NT2/D1 (cell line): Measurements from ENCODE around the gene PCSK4.

ENCODE experiments used
- DNase-seq: peaks from one replicate; pipeline ENCODE4 v3.0.0-alpha.2; 2011; ENCODE audit warnings: low read depth, low spot score
- H3K27me3 ChIP-seq: 2 replicates; pipeline ENCODE4 v1.6.0; 2011; ENCODE audit warnings: mild to moderate bottlenecking; ENCODE audit not compliant: insufficient read length, insufficient read depth
- H3K36me3 ChIP-seq: 2 replicates; pipeline ENCODE4 v1.6.1; 2011; ENCODE audit warnings: mild to moderate bottlenecking, low read length, mixed read lengths; ENCODE audit not compliant: insufficient read depth, insufficient read length
- H3K4me1 ChIP-seq: 2 replicates; pipeline ENCODE4 v1.5.1; 2011; ENCODE audit not compliant: insufficient read depth, insufficient read length
- H3K4me3 ChIP-seq: 2 replicates; pipeline ENCODE4 v1.5.1; 2011; ENCODE audit warnings: low read depth; ENCODE audit not compliant: insufficient read length
- H3K9ac ChIP-seq: 2 replicates; pipeline ENCODE4 v1.6.0; 2011; ENCODE audit warnings: low read depth; ENCODE audit not compliant: insufficient read length
- H3K9me3 ChIP-seq: 2 replicates; pipeline ENCODE4 v1.5.1; 2011; ENCODE audit warnings: mild to moderate bottlenecking, low read length; ENCODE audit not compliant: insufficient read depth
- SUZ12 ChIP-seq: IDR thresholded peaks from 2 replicates; pipeline ENCODE4 v1.6.1; 2011; ENCODE audit not compliant: insufficient read length, insufficient read depth; ENCODE audit errors: extremely low read depth
- YY1 ChIP-seq: IDR thresholded peaks from 2 replicates; pipeline ENCODE4 v1.6.1; 2011; ENCODE audit not compliant: insufficient read length, insufficient read depth
- ZNF274 ChIP-seq: IDR thresholded peaks from 2 replicates; pipeline ENCODE4 v1.6.1; 2011; ENCODE audit warnings: mild to moderate bottlenecking, low read depth, low read length

PCSK4 gene

GRCh38 chr19:1495051-1495798 lies 5.1 kb upstream of the PCSK4 start:
- Histone ChIP-seq H3K36me3 (no peaks in the 10 kb centered on the region), H3K4me3 (no peak overlapping the region), H3K4me1 (peaks cover 29% of the 10 kb centered on the region), H3K9ac (no peak overlapping the region), H3K9me3 (peaks cover 6% of the 10 kb centered on the region; the same call in 1 of the 2 replicates), H3K27me3 (peaks cover 11% of the 10 kb centered on the region)
- TF ChIP-seq YY1 (no peak), ZNF274 (no peak), SUZ12 (no peak)
- no peak for DNase-seq

DNA sequence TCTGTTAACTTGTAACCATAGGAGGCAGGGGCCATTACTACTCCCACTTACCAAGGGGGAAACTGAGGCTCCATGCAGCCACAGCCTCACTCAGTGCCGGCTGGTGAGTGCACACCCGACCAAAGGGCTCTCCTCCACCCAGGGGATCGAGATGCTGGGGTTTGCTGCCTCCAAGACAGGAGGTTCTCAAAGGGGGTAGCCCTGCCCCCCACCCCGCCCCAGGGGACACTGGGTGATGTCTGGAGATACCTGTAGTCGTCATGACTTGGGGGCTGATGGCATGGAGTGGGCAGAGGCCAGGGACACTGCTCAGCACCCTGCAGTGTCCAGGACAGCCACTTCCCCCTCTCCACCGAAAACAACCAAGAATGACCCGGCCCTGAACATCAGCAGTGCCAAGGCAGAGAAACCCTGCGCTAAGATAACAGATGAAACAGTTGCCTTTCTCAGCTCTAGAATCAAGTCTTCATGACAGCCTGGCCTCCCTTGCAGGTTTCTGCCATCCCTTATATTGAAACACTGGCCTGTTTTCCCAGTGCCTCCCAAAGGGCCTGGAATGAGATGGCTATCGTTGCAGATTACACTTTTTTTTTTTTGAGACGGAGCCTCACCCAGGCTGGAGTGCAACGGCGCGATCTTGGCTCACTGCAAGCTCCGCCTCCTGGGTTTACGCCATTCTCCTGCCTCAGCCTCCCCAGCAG lies 4.1 kb upstream of the PCSK4 start:
- H3K36me3 ChIP-seq = no peaks in the 10 kb centered on the region
- TF ChIP-seq ZNF274 = no peak
- peaks cover 31% of the 10 kb centered on the region for H3K4me1 ChIP-seq
- H3K9ac ChIP-seq = no peak overlapping the region
- no peaks in the 10 kb centered on the region for H3K9me3 ChIP-seq
- DNase-seq = no peak
- no peak overlapping the region for H3K4me3 ChIP-seq
- peaks cover 11% of the 10 kb centered on the region for H3K27me3 ChIP-seq

DNA sequence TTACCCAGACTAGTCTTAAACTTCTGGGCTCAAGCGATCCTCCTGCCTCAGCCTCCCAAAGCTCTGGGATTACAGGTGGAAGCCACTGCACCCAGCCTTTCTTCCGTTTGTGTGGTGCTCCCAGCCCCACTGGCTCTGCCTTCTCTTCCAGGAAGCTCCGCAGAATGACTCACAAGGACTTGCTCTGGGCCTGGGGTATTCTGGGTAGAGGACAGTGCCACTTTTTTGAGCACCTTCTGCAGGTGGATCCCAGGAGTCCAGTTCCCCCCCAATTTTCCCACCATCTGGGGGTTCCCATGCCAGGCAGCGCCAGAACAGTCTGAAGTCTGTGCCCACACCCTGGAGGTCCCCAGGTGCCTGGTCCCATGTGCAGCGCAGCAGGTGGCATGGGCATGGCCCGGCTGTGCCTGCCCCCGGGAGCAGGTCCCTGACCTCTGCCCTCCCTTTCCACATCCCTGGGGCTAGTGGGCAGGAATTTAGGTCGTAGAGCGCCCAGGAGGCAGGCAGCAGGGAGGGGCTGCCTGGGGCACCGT lies 2.4 kb upstream of the PCSK4 start:
- H3K27me3 ChIP-seq = peaks cover 11% of the 10 kb centered on the region
- TF ChIP-seq ZNF274 (no peak), SUZ12 (no peak), YY1 (no peak)
- H3K9me3 ChIP-seq = no peaks in the 10 kb centered on the region
- peak overlapping the region; percentile 56 for H3K9ac ChIP-seq
- H3K4me3 ChIP-seq = no peak overlapping the region
- peaks cover 30% of the 10 kb centered on the region for H3K4me1 ChIP-seq
- no peak for DNase-seq
- no peaks in the 10 kb centered on the region for H3K36me3 ChIP-seq

GRCh38 chr19:1491849-1492170 lies 1.7 kb upstream of the PCSK4 start:
- Histone ChIP-seq H3K4me3 (peak overlapping the region; percentile 85), H3K9me3 (no peaks in the 10 kb centered on the region), H3K4me1 (peaks cover 24% of the 10 kb centered on the region), H3K9ac (peak overlapping the region; percentile 90), H3K27me3 (peaks cover 11% of the 10 kb centered on the region), H3K36me3 (no peaks in the 10 kb centered on the region)
- no peak for TF ChIP-seq YY1
- no peak for TF ChIP-seq ZNF274
- no peak for TF ChIP-seq SUZ12
- no peak for DNase-seq

- Histone ChIP-seq H3K4me1 (peaks cover 21% of the 10 kb centered on the region), H3K9me3 (no peaks in the 10 kb centered on the region), H3K4me3 (peak within 1 kb of the TSS; percentile 85), H3K9ac (peak within 1 kb of the TSS; percentile 90), H3K36me3 (no peaks in the 10 kb centered on the region), H3K27me3 (peaks cover 11% of the 10 kb centered on the region)
- no peak for DNase-seq
- TF ChIP-seq SUZ12 = no peak
These were observed 1.1 kb upstream of the PCSK4 start, which contains the start of gene REEP6 for GRCh38 chr19:1491114-1491848. Gene REEP6, plus strand, starts transcription at chr19:1491181. Its CDS starts 89 bp downstream, at chr19:1491270.

DNA sequence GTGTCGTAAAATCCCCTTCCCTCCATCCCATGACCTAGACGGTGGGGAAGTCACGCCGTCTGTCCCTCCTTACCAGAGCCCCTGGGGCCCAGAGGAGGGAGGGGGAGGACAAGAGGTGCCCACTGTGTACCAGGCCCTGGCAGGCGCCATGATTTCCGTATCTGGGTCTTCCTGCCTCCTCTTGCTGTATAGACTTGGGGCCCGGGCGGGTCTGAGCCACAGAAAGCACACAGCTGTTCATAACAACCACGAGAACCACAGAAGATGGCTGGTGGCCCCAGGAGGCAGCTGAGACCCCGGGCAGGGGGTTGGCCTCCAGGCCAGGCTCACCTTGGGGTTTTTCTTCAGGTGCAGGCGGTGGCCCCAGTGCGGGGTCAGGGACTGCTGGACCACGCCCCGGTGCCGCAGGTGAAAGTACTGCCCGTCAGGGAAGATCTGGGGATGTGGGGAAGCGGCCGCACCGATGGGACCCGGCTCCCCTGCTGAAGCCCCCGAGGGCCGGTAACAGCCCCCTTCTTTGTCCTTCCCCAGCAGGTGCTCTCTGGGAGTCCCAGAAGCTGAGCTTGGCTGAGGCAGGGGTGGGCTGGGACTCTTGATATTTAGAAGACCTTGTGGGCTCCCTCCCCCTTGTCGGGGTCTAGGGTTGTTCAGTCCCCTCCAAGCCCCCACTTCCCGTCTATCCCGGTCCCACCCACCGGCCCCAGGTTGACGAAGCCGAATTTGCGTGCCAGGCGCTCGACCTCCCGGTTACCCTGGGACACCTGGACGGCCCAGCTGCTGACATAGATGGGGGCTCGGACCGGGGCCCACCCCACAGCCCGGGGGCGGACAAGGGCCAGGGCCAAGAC lies 463 bp downstream of the PCSK4 start:
- Histone ChIP-seq H3K27me3 (peaks cover 11% of the 10 kb centered on the region), H3K9ac (peak overlapping the region; percentile 63), H3K4me3 (peak overlapping the region; percentile 61), H3K4me1 (peaks cover 21% of the 10 kb centered on the region), H3K36me3 (no peaks in the 10 kb centered on the region), H3K9me3 (no peaks in the 10 kb centered on the region)
- no peak for DNase-seq
- TF ChIP-seq YY1 (no peak), ZNF274 (no peak), SUZ12 (no peak)

DNA sequence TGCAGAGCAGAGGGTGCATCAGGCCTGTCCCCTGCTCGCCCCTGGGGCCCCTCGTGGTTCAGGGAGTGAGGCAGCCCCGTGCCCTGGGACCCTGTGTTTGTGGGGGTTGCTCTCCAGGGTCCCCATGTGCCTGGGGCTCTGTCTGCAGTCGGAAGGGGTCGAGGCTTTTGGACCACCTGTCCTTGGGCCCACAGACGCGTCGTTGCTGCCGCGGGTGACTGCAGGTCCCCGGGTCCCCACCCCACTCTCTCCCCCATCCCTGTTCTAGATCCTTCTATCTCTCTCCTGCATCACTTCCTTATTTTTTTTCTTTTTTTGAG lies 1.9 kb downstream of the PCSK4 start:
- peaks cover 11% of the 10 kb centered on the region for H3K27me3 ChIP-seq
- no peaks in the 10 kb centered on the region for H3K9me3 ChIP-seq
- no peak for DNase-seq
- no peak overlapping the region for H3K4me3 ChIP-seq
- no peaks in the 10 kb centered on the region for H3K36me3 ChIP-seq
- H3K9ac ChIP-seq = peak overlapping the region; percentile 36
- peaks cover 16% of the 10 kb centered on the region for H3K4me1 ChIP-seq
- TF ChIP-seq ZNF274 = no peak
- TF ChIP-seq YY1 = no peak
- no peak for TF ChIP-seq SUZ12
